ENCODE data around the gene ITGB3BP. TPM values are rescaled to one million over a fixed set of nuclear protein-coding genes. Genes with fewer than 3 reads are reported as not detected.

ITGB3BP gene
- total and polyA plus RNA-seq, 2 of the 13 experiments (the other 11 are each of a cell fraction or from before 2014, with no cell fraction given) = 19.0 to 46.5 TPM

- TF ChIP-seq MNT (IDR thresholded peaks at IDR 0.05) = peak; percentile 81
- peak; percentile 25; the same call in 1 of the 2 replicates for TF ChIP-seq ZNF737 (CRISPR knock-in tag; IDR thresholded peaks at IDR 0.05; ENCODE audit: borderline replicate concordance)
- TF ChIP-seq SNAPC2 (CRISPR knock-in tag; IDR thresholded peaks at IDR 0.05) = peak; percentile 83; the same call in 1 of the 2 replicates
- peak; percentile 89; the same call in 1 of the 2 replicates for TF ChIP-seq NFKB2 (CRISPR knock-in tag; IDR thresholded peaks at IDR 0.05; ENCODE audit: borderline replicate concordance)
- peak; percentile 34; the same call in 1 of the 2 replicates for TF ChIP-seq BCL3 (CRISPR knock-in tag; IDR thresholded peaks at IDR 0.05)
- no peak for TF ChIP-seq KDM6A (CRISPR knock-in tag; IDR thresholded peaks at IDR 0.05; ENCODE audit: low read depth)
- peak; percentile 81; the same call in 1 of the 2 replicates for TF ChIP-seq ZNF710 (CRISPR knock-in tag; IDR thresholded peaks at IDR 0.05; ENCODE audit: borderline replicate concordance)
- TF ChIP-seq TSC22D2 (CRISPR knock-in tag; IDR thresholded peaks at IDR 0.05; ENCODE audit: borderline replicate concordance) = 0 out of 2 replicates have a peak, but pooled peaks have one; percentile 32
- peak; percentile 20; the same call in 1 of the 2 replicates for TF ChIP-seq ZNF430 (CRISPR knock-in tag; IDR thresholded peaks at IDR 0.05)
- no peak for TF ChIP-seq SCMH1 (CRISPR knock-in tag; IDR thresholded peaks at IDR 0.05; ENCODE audit: borderline replicate concordance)
- TF ChIP-seq NR2C2 (CRISPR knock-in tag; IDR thresholded peaks at IDR 0.05; ENCODE audit: borderline replicate concordance) = peak; percentile 72
- peak; percentile 91 for TF ChIP-seq ZSCAN9 (CRISPR knock-in tag; IDR thresholded peaks at IDR 0.05; ENCODE audit: borderline replicate concordance)
- TF ChIP-seq HINFP (CRISPR knock-in tag; IDR thresholded peaks at IDR 0.05; ENCODE audit: low read depth) = 0 out of 2 replicates have a peak, but pooled peaks have one; percentile 46
- no peak for TF ChIP-seq TP53 (CRISPR knock-in tag; conservative IDR thresholded peaks at IDR 0.05)
- peak; percentile 99 for TF ChIP-seq YEATS4 (CRISPR knock-in tag; IDR thresholded peaks at IDR 0.05; ENCODE audit: borderline replicate concordance)
- no peak for TF ChIP-seq ZNF296 (CRISPR knock-in tag; conservative IDR thresholded peaks at IDR 0.05)
- peak; percentile 33; the same call in 1 of the 2 replicates for TF ChIP-seq NFYB (CRISPR knock-in tag; IDR thresholded peaks at IDR 0.05)
- TF ChIP-seq ZNF569 (CRISPR knock-in tag; IDR thresholded peaks at IDR 0.05; ENCODE audit: borderline replicate concordance) = no peak
- peak; percentile 85; the same call in 1 of the 2 replicates for TF ChIP-seq ZNF552 (CRISPR knock-in tag; IDR thresholded peaks at IDR 0.05; ENCODE audit: borderline replicate concordance)
- TF ChIP-seq RFX5 (IDR thresholded peaks at IDR 0.05; ENCODE audit: low read depth, low read length) = peak; percentile 59; the same call in 1 of the 2 replicates
- no peak for TF ChIP-seq ARNT (IDR thresholded peaks at IDR 0.05)
Measured at GRCh38 chr1:63522891-63523728, at the start of gene ITGB3BP, which contains the start of gene EFCAB7 (continued).
